ENCODE measurements around the gene ARHGAP31.

The ARHGAP31 gene

GRCh38 chr3:119453822-119454221 is 159.6 kb downstream of the ARHGAP31 start:
- DNase-seq: no peak

- no peak for DNase-seq
These were observed 162.3 kb downstream of the ARHGAP31 start for GRCh38 chr3:119456469-119456868.

GRCh38 chr3:119457246-119457645 is 163.1 kb downstream of the ARHGAP31 start:
- DNase-seq: no peak

GRCh38 chr3:119463171-119464169 is 169.3 kb downstream of the ARHGAP31 start, which contains the start of gene TMEM39A:
TSS of gene TMEM39A (minus strand) at chr3:119463615. CDS start at chr3:119462074, 1,541 bp downstream.
- DNase-seq: peak; percentile 98

GRCh38 chr3:119468041-119468440 is 173.9 kb downstream of the ARHGAP31 start:
- no peak for DNase-seq

GRCh38 chr3:119469418-119470189 is 175.4 kb downstream of the ARHGAP31 start:
- DNase-seq: no peak

Measured in CD4-positive, alpha-beta T cell treated with Interleukin-6 for 4 hours (primary cell).